ENCODE measurements around the gene CLEC20A. TPM values are rescaled to one million over a fixed set of nuclear protein-coding genes. Genes with fewer than 3 reads are reported as not detected.

CLEC20A gene
- polyA plus RNA-seq, 1 donor (not counting 4 experiments of a cell fraction or from before 2014, with no cell fraction given) = not detected

GRCh38 chr1:178539291-178539690 lies 42.5 kb upstream of the CLEC20A start:
- no peak overlapping the region for H3K27ac ChIP-seq (ENCODE audit: control insufficient read depth, insufficient read depth, low read length)
- dilution Hi-C loops (cut with MboI; ENCODE audit: extremely low pct_ligation_motif_present, low sequenced_read_pairs) = no loop called here
- H3K4me1 ChIP-seq (ENCODE audit: control insufficient read depth, extremely low read depth, insufficient read depth, low read length) = peaks cover 50% of the 10 kb centered on the region
- H3K9me3 ChIP-seq (ENCODE audit: control insufficient read depth, low read depth, low read length) = no peaks in the 10 kb centered on the region
- H3K79me2 ChIP-seq (ENCODE audit: control insufficient read depth, insufficient read depth, low read length) = no peaks in the 10 kb centered on the region
- no peak for TF ChIP-seq CTCF (optimal IDR thresholded peaks at IDR 0.05 in 1 of 3, IDR thresholded peaks at IDR 0.05 in 1 of 3, conservative IDR thresholded peaks at IDR 0.05 in 1 of 3; ENCODE audit: extremely low read depth in 1 of 3, insufficient read depth in 2 of 3, low read length in 3 of 3)
- TF ChIP-seq EZH2 (IDR thresholded peaks at IDR 0.05; ENCODE audit: low read length) = no peak
- FAIRE-seq (no peak), DNase-seq (ENCODE audit: low read depth, low spot score) (no peak)
- no peaks in the 10 kb centered on the region for H3K36me3 ChIP-seq (ENCODE audit: control insufficient read depth in 2 of 2, extremely low read depth in 1 of 2, insufficient read depth in 2 of 2, low read length in 2 of 2)
- no peak overlapping the region for H3K4me2 ChIP-seq (ENCODE audit: control insufficient read depth, extremely low read depth, insufficient read depth, low read depth, low read length)
- no peak overlapping the region for H3K9ac ChIP-seq (ENCODE audit: control insufficient read depth, extremely low read depth, insufficient read depth, low read length)
- H3K9me1 ChIP-seq (ENCODE audit: control insufficient read depth, extremely low read depth, insufficient read depth, low read length) = no peaks in the 10 kb centered on the region
- no peak overlapping the region for H3K4me3 ChIP-seq (ENCODE audit: control insufficient read depth in 2 of 3, extremely low read depth in 1 of 3, insufficient read depth in 2 of 3, low read depth in 1 of 3, low read length in 3 of 3)
- H4K20me1 ChIP-seq (ENCODE audit: control insufficient read depth, extremely low read depth, insufficient read depth, low read length) = no peaks in the 10 kb centered on the region
- no peaks in the 10 kb centered on the region for H3K27me3 ChIP-seq (ENCODE audit: control insufficient read depth, extremely low read depth, insufficient read depth, low read length)
- no peak overlapping the region for H2AFZ ChIP-seq (ENCODE audit: control insufficient read depth, low read length)

GRCh38 chr1:178538192-178538916 lies 41.6 kb upstream of the CLEC20A start:
- H3K9me3 ChIP-seq (ENCODE audit: control insufficient read depth, low read depth, low read length) = no peaks in the 10 kb centered on the region
- no peaks in the 10 kb centered on the region for H4K20me1 ChIP-seq (ENCODE audit: control insufficient read depth, extremely low read depth, insufficient read depth, low read length)
- H3K4me2 ChIP-seq (ENCODE audit: control insufficient read depth, extremely low read depth, insufficient read depth, low read depth, low read length) = peak overlapping the region; percentile 26
- no peaks in the 10 kb centered on the region for H3K27me3 ChIP-seq (ENCODE audit: control insufficient read depth, extremely low read depth, insufficient read depth, low read length)
- dilution Hi-C loops (cut with MboI; ENCODE audit: extremely low pct_ligation_motif_present, low sequenced_read_pairs) = no loop called here
- no peak for TF ChIP-seq EZH2 (IDR thresholded peaks at IDR 0.05; ENCODE audit: low read length)
- no peak for TF ChIP-seq CTCF (optimal IDR thresholded peaks at IDR 0.05 in 1 of 3, IDR thresholded peaks at IDR 0.05 in 1 of 3, conservative IDR thresholded peaks at IDR 0.05 in 1 of 3; ENCODE audit: extremely low read depth in 1 of 3, insufficient read depth in 2 of 3, low read length in 3 of 3)
- no peak overlapping the region for H3K9ac ChIP-seq (ENCODE audit: control insufficient read depth, extremely low read depth, insufficient read depth, low read length)
- H3K4me1 ChIP-seq (ENCODE audit: control insufficient read depth, extremely low read depth, insufficient read depth, low read length) = peaks cover 46% of the 10 kb centered on the region
- no peaks in the 10 kb centered on the region for H3K9me1 ChIP-seq (ENCODE audit: control insufficient read depth, extremely low read depth, insufficient read depth, low read length)
- H3K27ac ChIP-seq (ENCODE audit: control insufficient read depth, insufficient read depth, low read length) = no peak overlapping the region
- no peaks in the 10 kb centered on the region for H3K79me2 ChIP-seq (ENCODE audit: control insufficient read depth, insufficient read depth, low read length)
- no peaks in the 10 kb centered on the region for H3K36me3 ChIP-seq (ENCODE audit: control insufficient read depth in 2 of 2, extremely low read depth in 1 of 2, insufficient read depth in 2 of 2, low read length in 2 of 2)
- peak overlapping the region; percentile 62 for H2AFZ ChIP-seq (ENCODE audit: control insufficient read depth, low read length)
- no peak for FAIRE-seq
- DNase-seq (ENCODE audit: low read depth, low spot score) = no peak
- H3K4me3 ChIP-seq (ENCODE audit: control insufficient read depth in 2 of 3, extremely low read depth in 1 of 3, insufficient read depth in 2 of 3, low read depth in 1 of 3, low read length in 3 of 3) = no peak overlapping the region

Measured in keratinocyte (primary cell).